Fibroblast of lung (primary cell): Measurements from ENCODE around the gene TEX13D. TPM values are rescaled to one million over a fixed set of nuclear protein-coding genes. Genes with fewer than 3 reads are reported as not detected.

ENCODE experiments used
- DNase-seq, 2 donors: peaks; one replicate each; pipeline versions ENCODE4 v3.0.0 to v3.0.0-alpha.2; 2010; ENCODE audit warnings: low read depth in 2 of 2
- H2AFZ ChIP-seq: 2 replicates; pipeline ENCODE4 v1.5.1; 2012; ENCODE audit warnings: low read length, control low read depth, inconsistent platforms
- H3K27ac ChIP-seq: 2 replicates; pipeline ENCODE4 v1.5.1; 2011; ENCODE audit warnings: low read length, control low read depth; ENCODE audit not compliant: insufficient read depth
- H3K27me3 ChIP-seq: 2 replicates; pipeline ENCODE4 v1.5.1; 2011; ENCODE audit warnings: mild to moderate bottlenecking, low read length; ENCODE audit not compliant: control insufficient read depth, insufficient read depth
- H3K36me3 ChIP-seq: 2 replicates; pipeline ENCODE4 v1.5.1; 2011; ENCODE audit warnings: low read length; ENCODE audit not compliant: control insufficient read depth, insufficient read depth
- H3K4me1 ChIP-seq: 2 replicates; pipeline ENCODE4 v1.5.1; 2011; ENCODE audit warnings: low read length; ENCODE audit not compliant: control insufficient read depth, insufficient read depth; ENCODE audit errors: extremely low read depth
- H3K4me2 ChIP-seq: 2 replicates; pipeline ENCODE4 v1.5.1; 2011; ENCODE audit warnings: low read length, control low read depth; ENCODE audit not compliant: insufficient read depth; ENCODE audit errors: extremely low read depth
- H3K4me3 ChIP-seq, 4 experiments: fragments of 200-600 bp in 1 of 4; sonication (generic) in 1 of 4; replicated peaks in 1 of 4; 2 replicates each; pipeline ENCODE4 v1.5.1; 2011 to 2016; ENCODE audit warnings: low read length in 4 of 4, low read depth in 3 of 4, mild to moderate bottlenecking in 3 of 4, control low read depth in 2 of 4, inconsistent platforms in 1 of 4, mixed read lengths in 1 of 4; ENCODE audit not compliant: insufficient read depth in 1 of 4; ENCODE audit errors: control extremely low read depth in 1 of 4
- H3K79me2 ChIP-seq: 2 replicates; pipeline ENCODE4 v1.5.1; 2012; ENCODE audit warnings: mild to moderate bottlenecking, low read length, inconsistent platforms; ENCODE audit not compliant: control insufficient read depth, insufficient read depth
- H3K9ac ChIP-seq: 2 replicates; pipeline ENCODE4 v1.5.1; 2011; ENCODE audit warnings: mild to moderate bottlenecking, low read length, control low read depth; ENCODE audit not compliant: insufficient read depth
- H3K9me3 ChIP-seq: 2 replicates; pipeline ENCODE4 v1.5.1; 2012; ENCODE audit warnings: low read depth, low read length; ENCODE audit not compliant: control insufficient read depth, insufficient read depth
- H4K20me1 ChIP-seq: 2 replicates; pipeline ENCODE4 v1.5.1; 2011; ENCODE audit warnings: low read length; ENCODE audit not compliant: control insufficient read depth, insufficient read depth; ENCODE audit errors: extremely low read depth
- EZH2 ChIP-seq: IDR thresholded peaks from 2 replicates; pipeline ENCODE4 v1.5.1; 2012; ENCODE audit warnings: low read length, control low read depth, mild to moderate bottlenecking; ENCODE audit errors: missing control alignments
- polyA plus RNA-seq, 2 donors: library from polyadenylated mRNA; depleted of rRNA in 1 of 2; stranded (reverse) in 1 of 2; unstranded in 1 of 2; fragments of >200 nt; gene quantifications; 2 replicates each; pipeline ENCODE4 v1.2.1, GENCODE V29; 2011 to 2012; ENCODE audit warnings: missing spikeins in 1 of 2
- total RNA-seq: library from RNA; depleted of rRNA; stranded (reverse); fragments of >200 nt; gene quantifications from 2 replicates; pipeline ENCODE4 v1.2.1, GENCODE V29; 2014
- TF ChIP-seq, protein P1 (sequence below), 2 donors: IDR thresholded peaks in 1 of 2; conservative IDR thresholded peaks in 1 of 2; 1 replicate in 1 of 2; 2 replicates in 1 of 2; pipeline ENCODE4 v1.5.1; 2011 to 2012; ENCODE audit warnings: low read length in 2 of 2, control low read depth in 1 of 2, inconsistent platforms in 1 of 2, low read depth in 1 of 2, mild to moderate bottlenecking in 1 of 2

Gene TEX13D
- total and polyA plus RNA-seq, 2 donors (not counting 1 experiment from before 2014, with no cell fraction given): not detected

DNA sequence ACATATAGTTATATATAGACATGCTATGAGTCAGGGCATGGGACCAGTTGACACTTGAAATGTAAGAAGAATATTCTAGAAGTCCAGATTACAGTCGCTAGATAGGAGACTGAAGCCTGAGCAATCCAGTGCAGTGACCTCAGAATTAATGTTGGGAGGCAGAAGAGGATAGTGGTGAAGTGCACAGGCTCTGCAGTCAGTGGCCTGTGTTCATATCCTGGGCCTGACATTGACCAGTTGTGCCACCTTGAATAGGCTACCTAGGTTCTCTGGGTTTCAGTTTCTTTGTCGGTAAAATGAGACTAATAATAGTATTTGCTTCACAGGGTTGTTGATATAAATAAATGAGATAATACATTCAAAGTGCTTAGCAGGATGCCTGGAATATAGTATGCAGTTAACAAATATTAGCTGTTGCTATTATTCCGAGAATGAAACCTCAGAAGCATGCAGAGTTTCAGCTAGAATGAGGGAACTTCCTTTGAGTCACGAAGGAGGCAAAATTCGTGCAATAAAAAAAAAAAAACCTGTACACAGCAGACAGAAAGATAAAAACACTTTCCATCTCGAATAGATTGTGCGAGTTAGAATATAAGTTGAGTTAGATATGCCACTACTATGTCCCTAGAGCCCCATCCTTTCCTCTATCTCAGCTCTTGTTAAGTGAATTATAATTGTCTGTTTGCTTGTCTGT, 9.9 kb downstream of the TEX13D start:
- no peaks in the 10 kb centered on the region for H3K4me1 ChIP-seq
- H3K9ac ChIP-seq: no peak overlapping the region
- H3K27ac ChIP-seq: no peak overlapping the region
- no peak overlapping the region for H3K4me2 ChIP-seq
- no peaks in the 10 kb centered on the region for H3K79me2 ChIP-seq
- H3K27me3 ChIP-seq: no peaks in the 10 kb centered on the region
- no peak overlapping the region for H3K4me3 ChIP-seq
- TF ChIP-seq, protein P1, sequence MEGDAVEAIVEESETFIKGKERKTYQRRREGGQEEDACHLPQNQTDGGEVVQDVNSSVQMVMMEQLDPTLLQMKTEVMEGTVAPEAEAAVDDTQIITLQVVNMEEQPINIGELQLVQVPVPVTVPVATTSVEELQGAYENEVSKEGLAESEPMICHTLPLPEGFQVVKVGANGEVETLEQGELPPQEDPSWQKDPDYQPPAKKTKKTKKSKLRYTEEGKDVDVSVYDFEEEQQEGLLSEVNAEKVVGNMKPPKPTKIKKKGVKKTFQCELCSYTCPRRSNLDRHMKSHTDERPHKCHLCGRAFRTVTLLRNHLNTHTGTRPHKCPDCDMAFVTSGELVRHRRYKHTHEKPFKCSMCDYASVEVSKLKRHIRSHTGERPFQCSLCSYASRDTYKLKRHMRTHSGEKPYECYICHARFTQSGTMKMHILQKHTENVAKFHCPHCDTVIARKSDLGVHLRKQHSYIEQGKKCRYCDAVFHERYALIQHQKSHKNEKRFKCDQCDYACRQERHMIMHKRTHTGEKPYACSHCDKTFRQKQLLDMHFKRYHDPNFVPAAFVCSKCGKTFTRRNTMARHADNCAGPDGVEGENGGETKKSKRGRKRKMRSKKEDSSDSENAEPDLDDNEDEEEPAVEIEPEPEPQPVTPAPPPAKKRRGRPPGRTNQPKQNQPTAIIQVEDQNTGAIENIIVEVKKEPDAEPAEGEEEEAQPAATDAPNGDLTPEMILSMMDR (conservative IDR thresholded peaks at IDR 0.05 in 1 of 2, IDR thresholded peaks at IDR 0.05 in 1 of 2; ENCODE audit: low read depth in 1 of 2, low read length in 2 of 2): no peak
- TF ChIP-seq EZH2: no peak
- no peak for DNase-seq
- H3K9me3 ChIP-seq: no peaks in the 10 kb centered on the region
- no peak overlapping the region for H2AFZ ChIP-seq
- H3K36me3 ChIP-seq: no peaks in the 10 kb centered on the region
- H4K20me1 ChIP-seq: no peaks in the 10 kb centered on the region

DNA sequence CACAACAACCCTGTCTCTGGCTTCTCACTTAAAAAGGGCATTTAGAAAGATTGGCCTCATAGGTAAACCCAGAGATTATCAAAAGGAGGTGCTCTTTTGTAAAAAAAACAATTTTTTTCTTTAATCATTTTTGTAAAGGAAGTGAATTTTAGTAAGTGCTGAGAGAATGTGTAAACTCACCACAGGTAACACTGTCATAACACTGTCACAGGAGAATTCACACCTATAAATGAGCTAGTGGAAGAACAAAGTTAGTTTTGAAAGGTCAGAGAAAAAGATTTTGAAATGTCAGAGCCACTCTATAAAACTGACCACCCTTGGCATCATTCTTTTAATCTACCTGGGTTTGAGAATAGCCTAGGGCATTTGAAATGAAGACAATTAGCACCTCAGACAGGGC, 10.6 kb downstream of the TEX13D start:
- H3K9me3 ChIP-seq: no peaks in the 10 kb centered on the region
- DNase-seq: no peak
- no peak overlapping the region for H3K4me2 ChIP-seq
- no peak overlapping the region for H3K9ac ChIP-seq
- H3K27ac ChIP-seq: no peak overlapping the region
- H3K4me3 ChIP-seq: no peak overlapping the region
- H2AFZ ChIP-seq: no peak overlapping the region
- H3K36me3 ChIP-seq: no peaks in the 10 kb centered on the region
- TF ChIP-seq, protein P1 (conservative IDR thresholded peaks at IDR 0.05 in 1 of 2, IDR thresholded peaks at IDR 0.05 in 1 of 2; ENCODE audit: low read depth in 1 of 2, low read length in 2 of 2): no peak
- no peak for TF ChIP-seq EZH2
- no peaks in the 10 kb centered on the region for H3K4me1 ChIP-seq
- no peaks in the 10 kb centered on the region for H3K79me2 ChIP-seq
- H3K27me3 ChIP-seq: no peaks in the 10 kb centered on the region
- no peaks in the 10 kb centered on the region for H4K20me1 ChIP-seq

DNA sequence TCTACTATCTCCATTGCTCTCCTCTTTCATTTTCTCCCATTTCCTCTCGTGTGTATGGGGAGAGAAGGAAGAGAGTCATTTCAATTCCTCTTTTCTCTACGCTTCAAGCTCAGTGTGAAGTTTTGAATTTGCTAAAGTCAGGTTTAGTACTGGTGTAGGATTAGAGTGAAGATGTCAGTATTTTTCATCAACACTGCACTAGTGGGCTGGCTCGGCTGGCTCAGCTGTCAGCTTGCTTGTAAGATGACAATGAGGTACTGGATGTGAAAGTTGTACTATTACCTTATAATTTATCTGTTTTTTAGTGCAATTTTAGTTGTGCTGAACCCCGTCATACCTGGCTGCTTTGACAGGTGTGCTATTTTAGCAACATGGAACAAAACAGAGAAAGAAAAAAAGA, 11.8 kb downstream of the TEX13D start:
- no peaks in the 10 kb centered on the region for H3K4me1 ChIP-seq
- no peak overlapping the region for H3K27ac ChIP-seq
- no peak for DNase-seq
- no peak for TF ChIP-seq EZH2
- TF ChIP-seq, protein P1 (conservative IDR thresholded peaks at IDR 0.05 in 1 of 2, IDR thresholded peaks at IDR 0.05 in 1 of 2; ENCODE audit: low read depth in 1 of 2, low read length in 2 of 2): no peak
- no peak overlapping the region for H3K4me2 ChIP-seq
- no peak overlapping the region for H3K9ac ChIP-seq
- H3K4me3 ChIP-seq: no peak overlapping the region
- H3K27me3 ChIP-seq: no peaks in the 10 kb centered on the region
- no peaks in the 10 kb centered on the region for H3K79me2 ChIP-seq
- no peaks in the 10 kb centered on the region for H3K36me3 ChIP-seq
- H3K9me3 ChIP-seq: no peaks in the 10 kb centered on the region
- no peaks in the 10 kb centered on the region for H4K20me1 ChIP-seq
- H2AFZ ChIP-seq: no peak overlapping the region
